Mesenchymal stem cell (in vitro differentiated cells and primary cell): ENCODE data around the gene LRRFIP2.

Experiments
- DNase-seq: peaks from one replicate; pipeline ENCODE4 v3.0.0-alpha.2; 2013
- H2AFZ ChIP-seq: one replicate; pipeline ENCODE4 v1.6.1; 2013; ENCODE audit warnings: low read depth, mild to moderate bottlenecking, control low read depth, inconsistent platforms, low read length, moderate library complexity
- H2AK5ac ChIP-seq: 2 replicates; pipeline ENCODE4 v1.6.1; 2013; ENCODE audit warnings: low read length, moderate library complexity, mild to moderate bottlenecking, inconsistent platforms; ENCODE audit not compliant: severe bottlenecking
- H2BK120ac ChIP-seq: one replicate; pipeline ENCODE4 v1.6.1; 2013; ENCODE audit warnings: low read depth, mild to moderate bottlenecking, inconsistent platforms, low read length, moderate library complexity
- H2BK12ac ChIP-seq, 2 experiments: one replicate each; pipeline ENCODE4 v1.6.1; 2013; ENCODE audit warnings: inconsistent platforms in 2 of 2, low read length in 2 of 2, mild to moderate bottlenecking in 2 of 2, moderate library complexity in 2 of 2, control low read depth in 1 of 2
- H2BK15ac ChIP-seq: one replicate; pipeline ENCODE4 v1.6.1; 2013; ENCODE audit warnings: mild to moderate bottlenecking, low read depth, inconsistent platforms; ENCODE audit not compliant: poor library complexity, severe bottlenecking
- H2BK5ac ChIP-seq: 2 replicates; pipeline ENCODE4 v1.6.1; 2013; ENCODE audit warnings: low read depth, mild to moderate bottlenecking, low read length, control low read depth, inconsistent platforms; ENCODE audit not compliant: poor library complexity, severe bottlenecking
- H3K14ac ChIP-seq, 2 experiments: one replicate each; pipeline ENCODE4 v1.6.1; 2013; ENCODE audit warnings: inconsistent platforms in 2 of 2, low read length in 2 of 2, control low read depth in 1 of 2, mild to moderate bottlenecking in 1 of 2, moderate library complexity in 1 of 2
- H3K18ac ChIP-seq, 2 experiments: one replicate each; pipeline ENCODE4 v1.6.1; 2013; ENCODE audit warnings: inconsistent platforms in 2 of 2, low read length in 2 of 2, control low read depth in 1 of 2, low read depth in 1 of 2, mild to moderate bottlenecking in 1 of 2
- H3K23ac ChIP-seq, 2 experiments: one replicate each; pipeline ENCODE4 v1.6.1; 2013; ENCODE audit warnings: inconsistent platforms in 2 of 2, low read length in 2 of 2, mild to moderate bottlenecking in 2 of 2, moderate library complexity in 2 of 2, control low read depth in 1 of 2
- H3K27ac ChIP-seq: 2 replicates; pipeline ENCODE4 v1.5.1; 2013; ENCODE audit warnings: mild to moderate bottlenecking, moderate library complexity, low read length, control low read depth, inconsistent platforms; ENCODE audit not compliant: poor library complexity, severe bottlenecking
- H3K27me3 ChIP-seq, 2 experiments: 2 replicates each; pipeline versions ENCODE4 v1.6.1 to v1.7.0; 2013; ENCODE audit warnings: low read length in 2 of 2, mild to moderate bottlenecking in 2 of 2, moderate library complexity in 2 of 2, control low read depth in 1 of 2, inconsistent platforms in 1 of 2; ENCODE audit not compliant: control insufficient read depth in 1 of 2, insufficient read depth in 1 of 2
- H3K36me3 ChIP-seq, 2 experiments: 2 replicates each; pipeline versions ENCODE4 v1.6.1 to v1.7.0; 2013; ENCODE audit warnings: low read length in 2 of 2, control low read depth in 1 of 2, inconsistent platforms in 1 of 2, low read depth in 1 of 2, mild to moderate bottlenecking in 1 of 2; ENCODE audit not compliant: insufficient read depth in 2 of 2, control insufficient read depth in 1 of 2
- H3K4ac ChIP-seq, 2 experiments: one replicate each; pipeline ENCODE4 v1.6.1; 2013; ENCODE audit warnings: inconsistent platforms in 2 of 2, low read length in 2 of 2, mild to moderate bottlenecking in 2 of 2, moderate library complexity in 2 of 2, control low read depth in 1 of 2, low read depth in 1 of 2
- H3K4me1 ChIP-seq: 2 replicates; pipeline ENCODE4 v1.6.1; 2013; ENCODE audit warnings: low read depth, low read length, control low read depth; ENCODE audit not compliant: control insufficient read depth, insufficient read depth
- H3K4me2 ChIP-seq: 2 replicates; pipeline ENCODE4 v1.6.1; 2013; ENCODE audit warnings: low read length, mild to moderate bottlenecking, inconsistent platforms; ENCODE audit not compliant: poor library complexity, severe bottlenecking
- H3K4me3 ChIP-seq, 2 experiments: 2 replicates each; pipeline versions ENCODE4 v1.5.1 to v1.7.0; 2013; ENCODE audit warnings: low read length in 2 of 2, mild to moderate bottlenecking in 2 of 2, control low read depth in 1 of 2, low read depth in 1 of 2; ENCODE audit not compliant: insufficient read depth in 1 of 2
- H3K79me1 ChIP-seq: replicated peaks from 2 replicates; pipeline ENCODE4 v1.6.1; 2013; ENCODE audit warnings: mild to moderate bottlenecking, control low read depth, low read length, inconsistent platforms; ENCODE audit not compliant: poor library complexity, severe bottlenecking
- H3K9ac ChIP-seq: 2 replicates; pipeline ENCODE4 v1.7.0; 2013; ENCODE audit warnings: mild to moderate bottlenecking, low read length, moderate library complexity
- H3K9me3 ChIP-seq: 2 replicates; pipeline ENCODE4 v1.7.0; 2013; ENCODE audit warnings: mild to moderate bottlenecking, low read length; ENCODE audit not compliant: control insufficient read depth
- H4K8ac ChIP-seq: one replicate; pipeline ENCODE4 v1.6.1; 2013; ENCODE audit warnings: inconsistent platforms, mild to moderate bottlenecking, low read length, moderate library complexity
- H4K91ac ChIP-seq: one replicate; pipeline ENCODE4 v1.6.1; 2013; ENCODE audit warnings: mild to moderate bottlenecking, low read length, inconsistent platforms
- WGBS: methylation state at CpG from one replicate; pipeline ENCODE4 v1.1.7; 2013; ENCODE audit warnings: mixed read lengths; 5-methylcytosine and 5-hydroxymethylcytosine counted together

The LRRFIP2 gene

DNA sequence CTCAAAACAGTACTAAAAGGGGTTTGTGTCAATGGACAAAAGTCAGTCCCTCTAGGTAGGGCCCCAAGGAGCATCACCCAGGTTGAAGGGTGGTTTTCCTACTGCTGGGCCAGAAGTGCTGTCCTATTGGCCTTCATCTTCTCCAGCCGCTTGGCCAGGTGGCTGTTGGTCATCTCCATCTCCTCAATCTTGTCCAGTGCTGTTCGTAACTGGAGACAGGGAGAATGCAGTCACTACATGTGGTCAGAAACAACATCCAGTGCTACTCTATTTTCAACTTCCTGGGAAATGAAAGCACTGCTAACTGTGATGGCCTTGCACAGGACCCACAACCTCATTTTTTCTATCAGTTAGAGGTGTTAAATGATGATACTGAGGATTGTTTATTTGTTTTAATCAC lies 120.6 kb downstream of the LRRFIP2 start:
- Histone ChIP-seq H3K27me3 (no peaks in the 10 kb centered on the region), H3K36me3 (peaks cover 46 to 85% of the 10 kb centered on the region in 2 experiments), H3K4ac (peak overlapping the region in 1 of 2 experiments; percentile 61), H2BK12ac (no peak overlapping the region), H3K14ac (no peak overlapping the region), H3K18ac (peak overlapping the region in 1 of 2 experiments; percentile 48), H2AFZ (no peak overlapping the region), H3K4me1 (no peaks in the 10 kb centered on the region), H2BK5ac (no peak overlapping the region), H3K9me3 (no peaks in the 10 kb centered on the region), H4K8ac (no peak overlapping the region), H3K27ac (no peak overlapping the region), H2AK5ac (no peak overlapping the region), H3K9ac (peak overlapping the region; percentile 63), H3K4me2 (no peak overlapping the region), H2BK120ac (no peak overlapping the region), H3K23ac (no peak overlapping the region), H3K79me1 (peaks cover 22% of the 10 kb centered on the region), H3K4me3 (no peak overlapping the region), H2BK15ac (no peak overlapping the region), H4K91ac (no peak overlapping the region)
- no peak for DNase-seq
- 100% methylated on average over 2 of the region's 2 CpGs for WGBS

DNA sequence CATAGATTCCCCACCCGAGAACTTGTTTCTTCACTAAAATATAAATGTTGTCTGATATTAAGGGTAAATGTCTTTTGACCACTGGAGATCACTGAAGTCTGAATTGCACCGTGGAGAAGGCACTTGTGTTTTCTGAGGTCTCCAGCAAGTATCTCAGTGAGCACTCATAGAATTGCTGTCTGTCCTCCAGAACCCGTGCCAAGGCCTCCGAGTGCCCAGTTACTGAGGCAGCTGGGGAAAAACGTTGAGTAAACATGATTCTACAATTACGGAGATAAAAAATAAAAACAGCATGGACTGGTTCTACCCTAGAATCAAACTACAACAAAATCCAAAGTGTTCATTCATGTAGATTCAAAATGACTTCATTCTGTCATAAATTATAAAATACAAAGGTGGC lies 121.0 kb downstream of the LRRFIP2 start:
- DNase-seq, result no peak
- Histone ChIP-seq H3K9me3 (no peaks in the 10 kb centered on the region), H3K27me3 (no peaks in the 10 kb centered on the region), H2BK15ac (no peak overlapping the region), H2BK120ac (no peak overlapping the region), H2AFZ (no peak overlapping the region), H4K8ac (no peak overlapping the region), H3K79me1 (peaks cover 20% of the 10 kb centered on the region), H4K91ac (no peak overlapping the region), H2AK5ac (no peak overlapping the region), H2BK12ac (no peak overlapping the region), H2BK5ac (no peak overlapping the region), H3K4ac (no peak overlapping the region), H3K9ac (peak overlapping the region; percentile 63), H3K4me3 (no peak overlapping the region), H3K36me3 (peaks cover 44 to 85% of the 10 kb centered on the region in 2 experiments), H3K4me1 (no peaks in the 10 kb centered on the region), H3K27ac (no peak overlapping the region), H3K14ac (no peak overlapping the region), H3K23ac (no peak overlapping the region), H3K4me2 (no peak overlapping the region), H3K18ac (no peak overlapping the region)
- 96% methylated on average over 5 of the region's 6 CpGs for WGBS

DNA sequence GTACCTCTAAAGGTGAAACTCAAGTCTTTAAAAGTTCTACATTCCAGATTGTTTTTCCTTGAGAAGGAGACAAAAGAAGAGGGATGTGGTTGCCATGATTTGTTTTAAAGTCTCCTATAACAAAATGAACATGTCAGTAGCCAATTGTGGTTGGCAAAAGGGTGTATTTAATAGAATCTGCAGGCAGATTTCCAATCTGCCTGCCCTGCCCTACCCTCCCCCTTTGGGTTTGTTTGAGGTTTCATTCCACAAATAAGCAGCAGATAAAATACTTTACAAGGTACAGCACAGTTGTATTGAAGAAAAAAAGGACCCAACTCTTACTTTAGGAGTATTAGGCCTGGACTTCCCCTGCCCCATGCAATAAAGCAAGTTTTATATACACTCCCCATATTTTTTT lies 121.5 kb downstream of the LRRFIP2 start:
- Histone ChIP-seq H4K8ac (no peak overlapping the region), H3K23ac (no peak overlapping the region), H3K27me3 (no peaks in the 10 kb centered on the region), H3K4me1 (no peaks in the 10 kb centered on the region), H3K79me1 (peaks cover 22% of the 10 kb centered on the region), H3K4ac (no peak overlapping the region), H2BK15ac (no peak overlapping the region), H3K9me3 (no peaks in the 10 kb centered on the region), H3K9ac (no peak overlapping the region), H4K91ac (no peak overlapping the region), H2BK120ac (no peak overlapping the region), H3K36me3 (peaks cover 47 to 85% of the 10 kb centered on the region in 2 experiments), H2BK5ac (no peak overlapping the region), H3K27ac (no peak overlapping the region), H2AFZ (no peak overlapping the region), H2AK5ac (no peak overlapping the region), H3K18ac (no peak overlapping the region), H3K4me3 (no peak overlapping the region), H3K4me2 (no peak overlapping the region), H3K14ac (no peak overlapping the region), H2BK12ac (no peak overlapping the region)
- DNase-seq, result no peak

DNA sequence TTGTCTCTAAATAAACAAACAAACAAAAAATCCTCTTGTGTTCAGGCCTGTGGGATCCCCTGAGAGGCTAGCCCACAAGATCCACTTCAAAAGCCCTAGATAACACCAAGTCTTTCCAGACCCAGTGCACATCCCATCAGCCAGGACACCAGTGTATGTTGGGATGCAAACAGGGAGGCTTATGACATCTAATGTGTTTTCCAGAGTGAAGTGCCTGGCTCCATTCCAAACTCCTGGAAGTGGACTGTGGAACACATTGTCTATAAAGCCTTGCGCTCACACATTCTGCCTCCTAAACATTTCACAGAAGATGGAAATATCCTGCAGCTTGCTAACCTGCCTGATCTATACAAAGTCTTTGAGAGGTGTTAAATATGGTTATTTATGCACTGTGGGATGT lies 124.1 kb downstream of the LRRFIP2 start:
- H2BK12ac ChIP-seq, result no peak overlapping the region
- 83% methylated on average over 1 of the region's 1 CpG for WGBS
- peak overlapping the region; percentile 2 for H3K9ac ChIP-seq
- no peak overlapping the region for H2BK5ac ChIP-seq
- H3K27ac ChIP-seq, result no peak overlapping the region
- peak; percentile 28 for DNase-seq
- no peak overlapping the region for H3K4me2 ChIP-seq
- H3K14ac ChIP-seq, result no peak overlapping the region
- no peak overlapping the region for H3K4ac ChIP-seq
- H3K36me3 ChIP-seq, result peaks cover 43 to 80% of the 10 kb centered on the region in 2 experiments
- no peak overlapping the region for H4K91ac ChIP-seq
- H3K18ac ChIP-seq, result no peak overlapping the region
- H3K79me1 ChIP-seq, result peaks cover 20% of the 10 kb centered on the region
- no peak overlapping the region for H4K8ac ChIP-seq
- H2BK120ac ChIP-seq, result no peak overlapping the region
- H3K4me3 ChIP-seq, result no peak overlapping the region
- no peak overlapping the region for H3K23ac ChIP-seq
- H2AK5ac ChIP-seq, result no peak overlapping the region
- H3K27me3 ChIP-seq, result no peaks in the 10 kb centered on the region
- no peak overlapping the region for H2BK15ac ChIP-seq
- no peaks in the 10 kb centered on the region for H3K4me1 ChIP-seq
- H2AFZ ChIP-seq, result no peak overlapping the region
- no peaks in the 10 kb centered on the region for H3K9me3 ChIP-seq
